K562 (cell line): ENCODE results near the gene SGSH. TPM values are rescaled to one million over a fixed set of nuclear protein-coding genes. Genes with fewer than 3 reads are reported as not detected.

Experiments
- CTCF ChIP-seq, 3 experiments: IDR thresholded peaks in 2 of 3; conservative IDR thresholded peaks in 1 of 3; 2 replicates each; pipeline ENCODE4 v1.5.1; 2011 to 2012; ENCODE audit warnings: low read length in 3 of 3, mild to moderate bottlenecking in 3 of 3, control low read depth in 2 of 3, improper control_type of control experiment in 1 of 3, inconsistent platforms in 1 of 3, low read depth in 1 of 3, mixed read lengths in 1 of 3, moderate library complexity in 1 of 3; ENCODE audit not compliant: insufficient read depth in 2 of 3
- CUX1 ChIP-seq: fragments of 200-800 bp; sonication (Bioruptor generic); IDR thresholded peaks from 2 replicates; pipeline ENCODE4 v1.6.1; 2016; ENCODE audit warnings: missing genetic modification characterization, missing compliant biosample characterization
- DDX20 ChIP-seq: fragments of 450-650 bp; IDR thresholded peaks from 2 replicates; pipeline ENCODE4 v1.6.1; 2016; ENCODE audit warnings: missing genetic modification characterization, low read depth, mild to moderate bottlenecking, missing compliant biosample characterization, moderate library complexity
- GMEB1 ChIP-seq: fragments of 250-450 bp; sonication (Bioruptor Pico); IDR thresholded peaks from 2 replicates; pipeline ENCODE4 v1.4.0; 2020; ENCODE audit warnings: mild to moderate bottlenecking
- GTF2E2 ChIP-seq: fragments of 200-800 bp; sonication (Bioruptor generic); IDR thresholded peaks from 2 replicates; pipeline ENCODE4 v1.6.1; 2016; ENCODE audit warnings: missing genetic modification characterization, missing compliant biosample characterization
- KDM1A ChIP-seq, 2 experiments: fragments of 450-650 bp; IDR thresholded peaks; 2 replicates each; pipeline ENCODE4 v1.6.1; 2016; ENCODE audit warnings: mild to moderate bottlenecking in 2 of 2
- KDM5B ChIP-seq: fragments of 200-600 bp; sonication (generic); IDR thresholded peaks from 2 replicates; pipeline ENCODE4 v1.6.1; 2012; ENCODE audit warnings: low read depth, mild to moderate bottlenecking, moderate library complexity, low read length, control low read depth, inconsistent platforms; ENCODE audit not compliant: insufficient replicate concordance
- MITF ChIP-seq: IDR thresholded peaks from 2 replicates; pipeline ENCODE4 v1.6.1; 2014; ENCODE audit warnings: antibody characterized with exemption
- SIRT6 ChIP-seq: IDR thresholded peaks from one replicate; pipeline ENCODE4 v1.6.1; 2012; ENCODE audit warnings: low read depth, mild to moderate bottlenecking, control low read depth, inconsistent platforms, low read length, moderate library complexity
- XRCC3 ChIP-seq: fragments of 450-650 bp; IDR thresholded peaks from 2 replicates; pipeline ENCODE4 v1.6.1; 2017; ENCODE audit warnings: mild to moderate bottlenecking, moderate library complexity
- ZFX ChIP-seq: sonication (generic); formaldehyde crosslinking; IDR thresholded peaks from 2 replicates; pipeline ENCODE4 v1.8.0; 2022; ENCODE audit warnings: mild to moderate bottlenecking, missing genetic modification reagents, moderate library complexity
- ZKSCAN1 ChIP-seq: fragments of 150-350 bp; IDR thresholded peaks from 2 replicates; pipeline ENCODE4 v1.6.1; 2016; ENCODE audit warnings: low read depth, low read length
- ZKSCAN8 ChIP-seq: fragments of 200-800 bp; sonication (Bioruptor generic); IDR thresholded peaks from 2 replicates; pipeline ENCODE4 v1.6.1; 2016; ENCODE audit warnings: missing genetic modification characterization, missing compliant biosample characterization
- ZNF347 ChIP-seq: fragments of 450-650 bp; formaldehyde crosslinking; IDR thresholded peaks from 2 replicates; pipeline ENCODE4 v1.4.0; 2020; ENCODE audit warnings: low read depth, mild to moderate bottlenecking, moderate library complexity
- ZZZ3 ChIP-seq: fragments of 450-650 bp; IDR thresholded peaks from 2 replicates; pipeline ENCODE4 v1.6.1; 2016; ENCODE audit warnings: antibody characterized with exemption, mild to moderate bottlenecking, moderate library complexity
- polyA plus RNA-seq, 8 experiments: library from polyadenylated mRNA; depleted of rRNA in 4 of 8; stranded (reverse) in 5 of 8; unstranded in 3 of 8; fragments of >200 nt; fragmentation: Nextera tagmentation in 2 of 8; fragmentation: Illumina TruSeq in 1 of 8; extraction: Ambion mirVana in 2 of 8; extraction: Trizol in 1 of 8; gene quantifications; 2 replicates each; pipeline versions ENCODE4 v1.2.1 to v1.2.3, GENCODE V29; 2011 to 2014; ENCODE audit warnings: inconsistent platforms in 1 of 8, missing spikeins in 1 of 8
- total RNA-seq, 7 experiments: library from RNA; depleted of rRNA in 6 of 7; stranded (reverse); fragments of >200 nt in 6 of 7; fragmentation: Illumina TruSeq in 2 of 7; extraction: Trizol in 2 of 7; gene quantifications; 2 replicates each; pipeline versions ENCODE4 v1.2.1 to v1.2.3, GENCODE V29; 2011 to 2021; ENCODE audit warnings: low replicate concordance in 1 of 7

SGSH gene
- total and polyA plus RNA-seq, 9 of the 15 experiments (the other 6 are each of a cell fraction or from before 2014, with no cell fraction given), result 0.25 to 15.7 (median 4.9) TPM

GRCh38 chr17:80263253-80264204 is 43.4 kb upstream of the SGSH start (continued):
- TF ChIP-seq CUX1 (CRISPR knock-in tag) (no peak), KDM1A (IDR thresholded peaks at IDR 0.05) (peak; percentile 62 to 68), KDM5B (no peak), ZKSCAN1 (peak; percentile 14; the same call in 1 of the 2 replicates), SIRT6 (no peak), GMEB1 (no peak), ZFX (CRISPR knock-in tag) (no peak), GTF2E2 (tag) (no peak), ZKSCAN8 (CRISPR knock-in tag) (no peak), DDX20 (tag) (no peak), ZNF347 (CRISPR knock-in tag) (no peak), MITF (peak; percentile 32; the same call in 1 of the 2 replicates), XRCC3 (no peak), CTCF (IDR thresholded peaks at IDR 0.05 in 2 of 3, conservative IDR thresholded peaks at IDR 0.05 in 1 of 3; ENCODE audit: insufficient read depth in 2 of 3, low read depth in 1 of 3, low read length in 3 of 3) (peak in 2 of 3 experiments; percentile 16 to 23; a peak in 2 of 6 replicates), ZZZ3 (no peak)
